Hematopoietic multipotent progenitor cell (in vitro differentiated cells): ENCODE data around the gene OXCT1. TPM values are rescaled to one million over a fixed set of nuclear protein-coding genes. Genes with fewer than 3 reads are reported as not detected.
"Not testable (repeated sequence)": the region's sequence is repeated elsewhere in the genome, so short reads cannot be mapped to it uniquely, and the experiment has no call there.

Experiments used
- DNase-seq, 3 donors: peaks; one replicate each; pipeline ENCODE4 v3.0.0-alpha.2; 2011 to 2015; ENCODE audit warnings: low read depth in 2 of 3, low spot score in 2 of 3
- total RNA-seq: library from RNA; depleted of rRNA; stranded (reverse); fragments of >200 nt; gene quantifications from one replicate; pipeline ENCODE4 v1.2.3, GENCODE V29; 2012

The OXCT1 gene
- total RNA-seq, 1 donor, result 9.7 TPM

- no peak for DNase-seq
Observed at GRCh38 chr5:41875121-41875520, 4.9 kb upstream of the OXCT1 start.

GRCh38 chr5:41874512-41875060, 4.4 kb upstream of the OXCT1 start:
- DNase-seq, result no peak

GRCh38 chr5:41871852-41872251, 1.6 kb upstream of the OXCT1 start:
- DNase-seq, result no peak

- DNase-seq, result no peak
Observed at GRCh38 chr5:41870627-41871048, 413 bp upstream of the OXCT1 start.

GRCh38 chr5:41869151-41869723, 988 bp downstream of the OXCT1 start:
- DNase-seq, result peak in 2 of 3 donors; percentile 4 to 22

- no peak for DNase-seq
Observed at GRCh38 chr5:41863871-41864486, 6.2 kb downstream of the OXCT1 start.

- DNase-seq, result no peak
Observed at GRCh38 chr5:41858890-41859289, 11.3 kb downstream of the OXCT1 start.

- DNase-seq, result no peak
Observed at GRCh38 chr5:41857989-41858388, 12.2 kb downstream of the OXCT1 start.

- DNase-seq, result peak; percentile 53 to 86 (median 62)
Observed at GRCh38 chr5:41856644-41857491, 13.4 kb downstream of the OXCT1 start.

GRCh38 chr5:41852293-41852692, 17.9 kb downstream of the OXCT1 start:
- no peak for DNase-seq

GRCh38 chr5:41851116-41851515, 19.1 kb downstream of the OXCT1 start:
- no peak for DNase-seq

- DNase-seq, result no peak
Observed at GRCh38 chr5:41848983-41849382, 21.2 kb downstream of the OXCT1 start.

- not testable (repeated sequence) for DNase-seq
Observed at GRCh38 chr5:41845751-41846150, 24.5 kb downstream of the OXCT1 start.

- DNase-seq, result no peak
Observed at GRCh38 chr5:41844502-41844901, 25.7 kb downstream of the OXCT1 start.

- DNase-seq, result peak in 2 of 3 donors; percentile 49 to 74
Observed at GRCh38 chr5:41843456-41844370, 26.5 kb downstream of the OXCT1 start.

GRCh38 chr5:41842777-41843176, 27.4 kb downstream of the OXCT1 start:
- DNase-seq, result no peak

GRCh38 chr5:41841325-41841724, 28.9 kb downstream of the OXCT1 start:
- DNase-seq, result no peak

GRCh38 chr5:41840251-41840650, 30.0 kb downstream of the OXCT1 start:
- DNase-seq, result no peak

GRCh38 chr5:41837793-41838192, 32.4 kb downstream of the OXCT1 start:
- no peak for DNase-seq

GRCh38 chr5:41835645-41836044, 34.6 kb downstream of the OXCT1 start:
- no peak for DNase-seq
